OCI-LY3 (cell line): ENCODE data around the gene ZNF827.
A peak's percentile ranks its signal among the peaks of the same experiment; 100 is the strongest.

Experiments used
- H2AFZ ChIP-seq: fragments of 200-600, 300-600 bp; shearing (Covaris generic); 2 replicates; pipeline ENCODE4 v1.6.0; 2014; ENCODE audit warnings: antibody characterized with exemption, low read depth, low read length
- H3K27ac ChIP-seq: fragments of 200-600, 300-600 bp; sonication (generic); 2 replicates; pipeline ENCODE4 v1.5.1; 2014; ENCODE audit warnings: mild to moderate bottlenecking, low read length, moderate library complexity, mixed read lengths
- H3K27me3 ChIP-seq: fragments of 200-600, 300-600 bp; sonication (generic); 2 replicates; pipeline ENCODE4 v1.6.1; 2014; ENCODE audit warnings: low read depth, low read length, mixed read lengths
- H3K36me3 ChIP-seq: fragments of 200-600, 300-600 bp; sonication (generic); replicated peaks from 2 replicates; pipeline ENCODE3; 2014; ENCODE audit warnings: low read depth, low read length, mixed read lengths
- H3K4me1 ChIP-seq: fragments of 300-600, 200-600 bp; sonication (generic); 2 replicates; pipeline ENCODE4 v1.6.1; 2014; ENCODE audit warnings: low read length, mixed read lengths
- H3K4me2 ChIP-seq: fragments of 200-600, 300-600 bp; sonication (generic); 2 replicates; pipeline ENCODE4 v1.6.1; 2014; ENCODE audit warnings: low read length, mixed read lengths
- H3K4me3 ChIP-seq: fragments of 300-600, 200-600 bp; sonication (generic); 2 replicates; pipeline ENCODE4 v1.5.1; 2014; ENCODE audit warnings: antibody characterized with exemption, mild to moderate bottlenecking, low read length, moderate library complexity
- H3K79me2 ChIP-seq: fragments of 300-600, 200-600 bp; shearing (Covaris generic); 2 replicates; pipeline ENCODE4 v1.6.1; 2014; ENCODE audit warnings: mild to moderate bottlenecking, low read length, mixed read lengths
- H3K9ac ChIP-seq: fragments of 300-600, 200-600 bp; shearing (Covaris generic); 2 replicates; pipeline ENCODE4 v1.6.0; 2014; ENCODE audit warnings: mild to moderate bottlenecking, low read length, moderate library complexity
- H3K9me3 ChIP-seq: fragments of 200-600, 300-600 bp; shearing (Covaris generic); 2 replicates; pipeline ENCODE4 v1.6.1; 2014; ENCODE audit warnings: low read length, mixed read lengths; ENCODE audit not compliant: insufficient read depth
- H4K20me1 ChIP-seq: fragments of 200-600, 300-600 bp; sonication (generic); 2 replicates; pipeline ENCODE4 v1.6.1; 2016; ENCODE audit warnings: low read length, mixed read lengths; ENCODE audit not compliant: insufficient read depth
- CTCF ChIP-seq: fragments of 200-600, 300-600 bp; sonication (generic); IDR thresholded peaks from 2 replicates; pipeline ENCODE4 v1.5.1; 2014; ENCODE audit warnings: antibody characterized with exemption, low read length, low read depth
- EZH2phosphoT487 ChIP-seq: fragments of 200-600 bp; shearing (Covaris generic); IDR thresholded peaks from 2 replicates; pipeline ENCODE4 v1.6.1; 2018; ENCODE audit warnings: antibody characterized with exemption, mixed run types, low read depth

Gene ZNF827

GRCh38 chr4:145871209-145871608, 67.4 kb downstream of the ZNF827 start:
- H3K4me2 ChIP-seq: peak overlapping the region; percentile 6; the same call in 1 of the 2 replicates

GRCh38 chr4:145870155-145871020, 68.2 kb downstream of the ZNF827 start:
- H3K27ac ChIP-seq: peak overlapping the region; percentile 7; the same call in 1 of the 2 replicates
- no peaks in the 10 kb centered on the region for H3K9me3 ChIP-seq

More at GRCh38 chr4:145871209-145871608, 67.4 kb downstream of the ZNF827 start:
- Histone ChIP-seq H3K36me3 (peaks cover 27% of the 10 kb centered on the region), H3K27me3 (no peaks in the 10 kb centered on the region), H4K20me1 (peaks cover 31% of the 10 kb centered on the region), H3K79me2 (peaks cover 9% of the 10 kb centered on the region; the same call in 1 of the 2 replicates), H3K9me3 (no peaks in the 10 kb centered on the region), H3K4me3 (no peak overlapping the region), H2AFZ (no peak overlapping the region), H3K9ac (no peak overlapping the region), H3K27ac (no peak overlapping the region), H3K4me1 (peaks cover 40% of the 10 kb centered on the region)
- TF ChIP-seq CTCF (no peak), EZH2phosphoT487 (no peak)

GRCh38 chr4:145868637-145869409, 69.8 kb downstream of the ZNF827 start:
- H3K27ac ChIP-seq: peak overlapping the region; percentile 12; the same call in 1 of the 2 replicates
- H3K27me3 ChIP-seq: no peaks in the 10 kb centered on the region
- TF ChIP-seq CTCF (peak; percentile 49), EZH2phosphoT487 (no peak)
- H3K9ac ChIP-seq: 0 out of 2 replicates have a peak overlapping the region, but pooled peaks have one; percentile 7
- H3K36me3 ChIP-seq: peaks cover 23% of the 10 kb centered on the region
- peaks cover 48% of the 10 kb centered on the region for H3K4me1 ChIP-seq
- H4K20me1 ChIP-seq: peaks cover 39% of the 10 kb centered on the region
- peak overlapping the region; percentile 21 for H3K4me2 ChIP-seq
- H3K9me3 ChIP-seq: no peaks in the 10 kb centered on the region
- no peak overlapping the region for H2AFZ ChIP-seq
- peaks cover 15% of the 10 kb centered on the region for H3K79me2 ChIP-seq
- H3K4me3 ChIP-seq: no peak overlapping the region

More at GRCh38 chr4:145870155-145871020, 68.2 kb downstream of the ZNF827 start:
- Histone ChIP-seq H3K4me2 (peak overlapping the region; percentile 21), H4K20me1 (peaks cover 39% of the 10 kb centered on the region), H3K36me3 (peaks cover 23% of the 10 kb centered on the region), H3K79me2 (peaks cover 15% of the 10 kb centered on the region), H3K9ac (no peak overlapping the region), H2AFZ (no peak overlapping the region), H3K4me1 (peaks cover 44% of the 10 kb centered on the region), H3K4me3 (0 out of 2 replicates have a peak overlapping the region, but pooled peaks have one; percentile 0), H3K27me3 (no peaks in the 10 kb centered on the region)
- TF ChIP-seq CTCF (no peak), EZH2phosphoT487 (no peak)

- H2AFZ ChIP-seq: no peak overlapping the region
- TF ChIP-seq CTCF (no peak), EZH2phosphoT487 (no peak)
- H3K79me2 ChIP-seq: peaks cover 15% of the 10 kb centered on the region
- H3K4me1 ChIP-seq: peaks cover 60% of the 10 kb centered on the region
- H3K27ac ChIP-seq: no peak overlapping the region
- H3K9me3 ChIP-seq: no peaks in the 10 kb centered on the region
- H3K9ac ChIP-seq: no peak overlapping the region
- H3K36me3 ChIP-seq: peaks cover 20% of the 10 kb centered on the region
- H3K4me3 ChIP-seq: no peak overlapping the region
- peaks cover 45% of the 10 kb centered on the region for H4K20me1 ChIP-seq
- no peaks in the 10 kb centered on the region for H3K27me3 ChIP-seq
- H3K4me2 ChIP-seq: no peak overlapping the region
Measured at GRCh38 chr4:145867406-145867805, 71.2 kb downstream of the ZNF827 start.
